Activated naive CD4-positive, alpha-beta T cell treated with anti-CD3 and anti-CD28 coated beads, Interleukin-2, amount 50 U/mL, for 72 hours (primary cell): ENCODE data around the gene PFDN1. TPM values are rescaled to one million over a fixed set of nuclear protein-coding genes. Genes with fewer than 3 reads are reported as not detected.
"Not testable (repeated sequence)": the region's sequence is repeated elsewhere in the genome, so short reads cannot be mapped to it uniquely, and the experiment has no call there.

Source experiments
- ATAC-seq, 2 donors: fragments of 150-1000 bp; cut with Tn5 transposase; 2 replicates each; pipeline ENCODE4 v1.10.0; 2021; ENCODE audit warnings: mild to moderate bottlenecking in 2 of 2, moderate library complexity in 2 of 2
- DNase-seq, 2 donors: peaks; one replicate each; pipeline ENCODE4 v3.0.0; 2021 to 2022; ENCODE audit warnings: low spot score in 2 of 2
- H3K27ac Mint-ChIP-seq, 2 donors: one replicate each; pipeline ENCODE4 v1.8.0; 2022; ENCODE audit warnings: mild to moderate bottlenecking in 2 of 2, mixed read lengths in 2 of 2
- H3K36me3 Mint-ChIP-seq, 2 donors: one replicate each; pipeline ENCODE4 v1.8.0; 2022; ENCODE audit warnings: mixed read lengths in 2 of 2
- H3K9me3 Mint-ChIP-seq, 2 donors: one replicate each; pipeline ENCODE4 v1.8.0; 2022; ENCODE audit warnings: mixed read lengths in 2 of 2
- total RNA-seq, 2 donors: library from RNA; stranded (reverse); gene quantifications; one replicate each; pipeline ENCODE4 v1.2.3, GENCODE V29; 2022

PFDN1 gene
- total RNA-seq, 2 donors from 2014 or later, result 45.4 to 66.4 TPM

DNA sequence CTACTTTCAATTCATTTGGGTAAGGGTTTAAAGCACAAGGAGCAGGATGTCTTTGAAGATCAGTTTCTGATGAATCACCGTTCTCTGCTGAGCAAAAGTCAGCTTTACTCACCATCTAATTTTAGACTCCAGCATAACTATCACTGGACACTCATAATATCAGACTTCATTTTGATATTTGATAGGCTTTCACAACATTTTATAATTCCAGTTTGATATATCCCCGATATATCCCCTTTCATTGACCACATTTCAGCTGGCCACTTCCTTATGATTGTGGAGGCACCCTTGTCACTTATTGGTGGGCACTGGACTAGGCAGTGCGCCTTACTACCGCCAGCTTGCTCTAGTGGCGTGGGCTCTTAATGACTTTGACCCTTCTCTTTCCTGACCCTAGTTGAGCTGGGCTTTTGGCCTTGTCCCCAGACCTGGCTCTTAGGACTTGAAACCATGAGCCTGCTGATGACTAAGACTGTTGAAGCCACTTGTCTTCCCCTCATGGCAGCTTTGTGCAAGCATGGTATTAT is 81.1 kb downstream of the PFDN1 start:
- no peaks in the 10 kb centered on the region for H3K36me3 Mint-ChIP-seq
- no peak for DNase-seq
- ATAC-seq, result peak; percentile 61 to 71
- no peaks in the 10 kb centered on the region for H3K9me3 Mint-ChIP-seq
- H3K27ac Mint-ChIP-seq, result peak overlapping the region; percentile 48 to 51

DNA sequence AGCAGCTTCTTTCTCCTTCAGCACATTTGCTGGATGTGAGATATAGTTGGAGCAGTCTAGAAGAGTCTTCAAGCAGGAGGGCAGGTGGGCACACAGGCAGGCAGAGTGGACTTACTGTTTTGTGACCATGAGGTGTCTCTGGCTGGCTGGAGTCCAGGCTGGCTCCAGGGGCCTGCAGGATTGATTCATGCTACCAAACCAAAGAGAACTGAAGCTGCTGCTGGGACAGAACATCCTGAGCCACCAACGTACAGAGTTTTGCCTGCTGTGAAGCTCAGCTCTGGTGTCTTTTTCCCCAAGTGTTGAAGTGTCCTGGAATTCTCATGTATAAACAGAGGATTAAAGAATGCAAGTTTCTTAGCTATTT is 82.2 kb downstream of the PFDN1 start:
- DNase-seq, result no peak
- no peaks in the 10 kb centered on the region for H3K9me3 Mint-ChIP-seq
- H3K36me3 Mint-ChIP-seq, result no peaks in the 10 kb centered on the region
- H3K27ac Mint-ChIP-seq, result peak overlapping the region; percentile 48 to 81
- ATAC-seq, result no peak

DNA sequence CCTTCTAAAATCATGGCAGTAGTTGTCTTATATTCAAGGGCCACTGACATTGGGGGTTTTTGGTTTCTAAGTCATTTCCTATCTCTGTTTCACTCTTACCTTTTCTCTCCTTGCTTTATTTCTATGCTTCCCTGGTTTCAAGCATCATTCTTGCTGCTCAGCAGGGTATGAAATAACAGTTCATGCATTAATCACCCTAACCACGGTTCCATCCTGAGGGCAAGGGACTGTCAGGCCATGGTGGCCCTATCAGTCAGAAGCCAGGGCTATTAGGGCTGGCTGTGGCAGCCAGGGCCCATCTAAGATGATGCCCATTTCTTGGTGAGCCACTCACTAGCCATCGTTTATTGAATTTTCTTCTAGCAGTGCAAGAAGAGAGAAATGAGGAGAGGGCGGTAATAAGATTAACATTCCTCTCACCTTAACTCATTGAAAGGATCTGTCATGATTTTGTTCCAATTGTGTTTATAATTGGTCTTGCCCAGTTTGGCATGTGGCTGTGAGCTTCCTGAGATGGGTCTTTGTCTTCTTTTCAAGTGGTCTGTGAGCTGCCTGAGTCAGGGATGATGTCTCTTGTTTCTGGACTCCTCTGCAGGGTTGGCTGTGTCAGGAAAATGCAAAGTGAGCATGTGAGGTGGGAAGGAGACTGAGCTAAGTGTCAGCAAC is 82.7 kb downstream of the PFDN1 start:
- H3K36me3 Mint-ChIP-seq, result no peaks in the 10 kb centered on the region
- peak overlapping the region; percentile 48 to 81 for H3K27ac Mint-ChIP-seq
- ATAC-seq (peak; percentile 79 to 91), DNase-seq (peak in 1 of 2 donors; percentile 29)
- H3K9me3 Mint-ChIP-seq, result no peaks in the 10 kb centered on the region

DNA sequence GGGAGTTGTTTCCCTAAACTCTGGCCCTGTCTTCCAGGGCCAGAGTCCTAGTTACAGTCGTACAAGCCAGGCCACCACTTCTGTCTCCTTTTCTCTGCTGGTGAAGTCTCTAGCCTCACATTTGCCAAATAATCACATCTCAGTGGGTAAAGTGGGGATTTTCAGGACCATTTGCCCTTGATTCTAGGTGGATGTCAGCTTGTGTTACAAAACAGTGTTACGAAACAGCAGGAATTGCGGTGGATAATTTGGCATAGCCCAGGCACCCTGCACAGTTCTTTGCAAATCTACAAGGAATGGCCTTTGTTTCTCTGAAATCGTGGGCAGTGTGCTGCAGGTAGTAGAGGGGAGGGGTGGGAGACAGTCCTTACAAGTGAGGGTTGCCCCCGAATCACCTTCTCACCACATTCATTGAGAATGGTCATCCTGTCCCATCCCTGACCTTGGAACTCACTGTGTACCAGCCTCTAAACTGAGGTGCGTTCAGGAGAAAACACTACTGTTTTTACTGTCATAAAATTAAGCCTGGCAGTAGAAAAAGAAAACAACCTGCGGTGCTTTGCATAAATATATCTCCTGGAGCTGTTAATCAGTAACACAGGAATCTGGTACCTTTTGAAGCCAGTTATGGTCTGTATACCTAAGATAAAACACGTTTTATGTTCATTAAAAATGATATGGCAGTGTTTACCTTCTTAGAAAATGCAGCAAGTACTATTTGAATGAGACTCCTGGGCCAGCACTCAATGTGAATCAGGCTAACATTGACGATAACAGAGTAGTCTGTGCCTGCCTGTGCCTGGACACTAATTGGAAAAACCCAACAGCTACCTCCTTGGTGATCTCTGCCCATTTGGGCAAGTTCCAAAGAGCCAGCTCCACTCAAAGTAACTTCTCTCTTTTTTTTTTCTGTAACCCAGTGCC is 83.6 kb downstream of the PFDN1 start:
- no peak overlapping the region for H3K27ac Mint-ChIP-seq
- ATAC-seq, result peak; percentile 1
- H3K36me3 Mint-ChIP-seq, result no peaks in the 10 kb centered on the region
- no peaks in the 10 kb centered on the region for H3K9me3 Mint-ChIP-seq
- DNase-seq, result no peak

DNA sequence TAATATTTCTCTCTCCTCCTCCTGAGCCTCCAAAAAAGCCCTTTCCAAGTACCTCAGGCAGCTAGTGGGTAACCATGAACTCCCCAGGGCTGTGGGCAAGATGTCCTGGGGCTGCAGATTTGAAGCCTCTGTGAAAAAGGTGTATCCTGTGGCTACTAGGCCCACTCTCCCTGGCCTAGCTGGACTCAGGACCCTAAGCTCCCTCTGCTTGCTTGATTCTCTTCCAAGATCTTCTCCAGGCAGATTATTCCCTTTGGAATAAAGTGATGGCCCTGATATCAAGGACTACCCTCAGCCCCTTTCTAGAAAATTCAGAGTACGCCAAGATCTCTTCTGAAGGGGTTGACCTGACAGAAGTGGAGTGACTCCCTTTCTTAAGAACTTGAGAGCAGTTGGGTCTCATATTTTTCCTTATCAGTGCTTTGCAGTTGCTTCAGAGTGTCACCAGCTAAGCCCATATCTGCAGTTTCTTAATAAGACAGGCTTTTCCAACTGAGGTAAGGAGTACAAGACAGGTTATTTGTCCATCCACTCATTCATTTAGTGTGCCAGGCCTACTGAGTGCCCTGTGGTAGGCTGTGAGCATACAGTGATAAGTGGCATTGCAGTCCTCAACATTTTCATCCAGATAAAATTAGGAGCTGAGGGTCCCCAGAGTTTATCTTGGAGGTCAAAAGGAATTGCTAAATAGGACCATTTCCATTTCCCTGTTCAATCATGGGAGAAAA is 85.4 kb downstream of the PFDN1 start:
- ATAC-seq (no peak), DNase-seq (no peak)
- Mint-ChIP-seq H3K9me3 (no peaks in the 10 kb centered on the region), H3K27ac (no peak overlapping the region), H3K36me3 (no peaks in the 10 kb centered on the region)

DNA sequence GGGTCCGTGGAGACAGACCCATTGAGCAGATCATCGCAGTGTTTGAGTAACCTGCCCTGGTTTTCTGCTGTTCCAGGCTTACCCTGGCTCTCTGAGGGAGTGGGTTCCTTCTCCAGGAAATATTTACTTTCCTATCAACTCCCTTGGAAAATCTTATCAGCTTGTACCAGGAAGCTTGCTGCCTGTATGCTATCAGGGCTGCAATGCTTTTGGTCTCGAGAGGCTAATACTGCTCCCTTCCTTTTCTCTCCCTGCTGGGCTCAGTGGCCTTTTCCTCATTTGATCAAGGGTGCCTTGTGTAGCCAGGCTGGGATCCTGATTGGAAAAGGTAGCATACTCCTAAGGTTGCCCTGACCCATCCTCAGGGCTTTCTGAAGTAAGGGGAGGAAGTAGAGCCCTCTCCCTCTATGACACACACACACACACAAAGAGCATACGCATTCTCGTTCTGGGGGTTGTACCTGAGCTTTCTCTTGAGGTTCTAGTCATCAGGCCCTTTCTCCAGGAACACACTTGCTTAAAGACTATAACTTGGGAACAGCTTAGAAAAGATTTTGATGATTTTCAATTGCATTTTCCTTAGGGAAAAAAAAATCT is 86.3 kb downstream of the PFDN1 start:
- ATAC-seq (no peak), DNase-seq (no peak)
- Mint-ChIP-seq H3K27ac (no peak overlapping the region), H3K9me3 (no peaks in the 10 kb centered on the region), H3K36me3 (no peaks in the 10 kb centered on the region)

DNA sequence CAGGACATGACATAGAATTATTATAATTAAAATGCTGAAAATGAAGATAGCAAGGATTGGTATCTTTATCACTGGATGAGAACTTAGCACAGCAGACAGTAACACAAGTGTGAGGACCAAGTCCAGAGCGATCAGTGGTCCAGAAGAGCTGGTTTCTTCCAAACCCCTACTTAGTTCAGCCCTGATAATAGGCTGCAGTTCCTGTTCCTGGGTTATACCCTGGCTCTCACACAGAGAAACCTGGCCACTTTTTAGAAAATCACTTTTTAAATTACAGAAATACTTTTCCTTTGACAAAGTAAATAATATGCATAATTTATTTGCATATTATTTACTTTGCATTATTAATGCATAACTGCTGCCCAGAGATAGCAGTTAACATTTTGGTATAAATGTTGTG is 87.6 kb downstream of the PFDN1 start:
- ATAC-seq (no peak), DNase-seq (no peak)
- no peaks in the 10 kb centered on the region for H3K36me3 Mint-ChIP-seq
- no peak overlapping the region for H3K27ac Mint-ChIP-seq
- H3K9me3 Mint-ChIP-seq, result no peaks in the 10 kb centered on the region

DNA sequence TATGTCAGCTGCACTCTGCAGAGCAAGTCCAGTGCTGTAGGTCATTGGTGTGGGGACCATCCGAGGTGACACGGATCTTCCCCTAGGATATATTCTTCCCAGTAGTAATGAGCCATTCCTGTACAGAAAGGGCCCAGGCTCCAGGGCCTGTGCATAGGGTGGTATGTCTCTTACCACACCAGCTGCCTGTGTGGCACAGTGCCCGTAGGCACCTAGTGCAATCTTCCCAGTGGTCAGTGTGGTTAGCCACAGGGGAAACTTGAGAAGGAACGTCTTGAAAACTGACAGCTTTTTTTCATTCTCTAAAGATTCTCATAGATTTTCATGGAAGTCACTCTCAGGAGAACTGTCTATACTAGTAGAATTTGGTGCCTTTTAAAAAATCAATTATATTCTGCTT is 88.1 kb downstream of the PFDN1 start:
- Mint-ChIP-seq H3K27ac (no peak overlapping the region), H3K36me3 (no peaks in the 10 kb centered on the region), H3K9me3 (no peaks in the 10 kb centered on the region)
- ATAC-seq (peak in 1 of 2 donors; percentile 40), DNase-seq (no peak)

DNA sequence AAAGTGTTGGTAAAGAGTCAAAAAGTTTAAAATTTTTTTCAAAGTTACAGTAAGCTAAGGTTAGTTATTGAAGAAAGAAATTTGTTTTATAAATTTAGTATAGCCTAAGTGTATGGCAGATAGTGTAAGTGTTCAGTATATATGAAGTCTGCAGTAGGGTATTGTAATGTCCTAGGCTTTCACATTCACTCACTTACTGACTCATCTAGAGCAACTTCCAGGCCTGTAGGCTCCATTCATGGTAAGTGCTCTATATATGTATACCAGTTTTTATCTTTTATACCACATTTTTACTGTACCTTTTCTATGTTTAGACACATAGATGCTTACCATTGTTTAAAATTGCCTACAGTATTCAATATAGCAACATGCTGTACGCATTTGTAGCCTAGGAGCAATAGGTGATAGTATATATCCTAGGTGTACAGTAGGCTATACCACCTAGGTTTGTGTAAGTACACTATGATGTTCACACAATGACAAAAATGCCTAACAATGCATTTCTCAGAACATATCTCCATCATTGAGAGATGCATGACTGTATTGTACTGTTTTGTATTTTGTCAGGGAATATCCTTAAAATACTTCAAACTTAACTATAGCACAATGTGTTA is 89.4 kb downstream of the PFDN1 start:
- no peaks in the 10 kb centered on the region for H3K36me3 Mint-ChIP-seq
- no peak for DNase-seq
- H3K27ac Mint-ChIP-seq, result no peak overlapping the region
- peak; percentile 86 to 100 for ATAC-seq
- H3K9me3 Mint-ChIP-seq, result no peaks in the 10 kb centered on the region

DNA sequence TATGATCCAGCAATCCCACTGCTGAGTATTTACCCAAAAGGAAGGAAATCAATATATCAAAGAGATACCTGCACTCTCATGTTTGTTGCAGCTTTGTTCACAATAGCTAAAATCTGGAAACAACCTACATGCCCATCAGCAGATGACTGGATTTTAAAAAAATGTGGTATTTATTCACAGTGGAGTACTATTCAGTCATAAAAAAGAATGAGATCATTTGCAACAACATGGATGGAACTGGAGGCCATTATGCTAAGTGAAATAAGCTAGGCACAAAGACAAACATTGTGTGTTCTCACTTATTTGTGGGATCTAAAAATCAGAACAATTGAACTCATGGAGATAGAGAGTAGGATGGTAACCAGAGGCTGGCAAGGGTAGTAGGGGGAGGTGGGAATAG is 94.8 kb downstream of the PFDN1 start:
- H3K36me3 Mint-ChIP-seq, result no peaks in the 10 kb centered on the region
- ATAC-seq, result no peak
- no peak for DNase-seq
- H3K27ac Mint-ChIP-seq, result no peak overlapping the region
- H3K9me3 Mint-ChIP-seq, result no peaks in the 10 kb centered on the region

DNA sequence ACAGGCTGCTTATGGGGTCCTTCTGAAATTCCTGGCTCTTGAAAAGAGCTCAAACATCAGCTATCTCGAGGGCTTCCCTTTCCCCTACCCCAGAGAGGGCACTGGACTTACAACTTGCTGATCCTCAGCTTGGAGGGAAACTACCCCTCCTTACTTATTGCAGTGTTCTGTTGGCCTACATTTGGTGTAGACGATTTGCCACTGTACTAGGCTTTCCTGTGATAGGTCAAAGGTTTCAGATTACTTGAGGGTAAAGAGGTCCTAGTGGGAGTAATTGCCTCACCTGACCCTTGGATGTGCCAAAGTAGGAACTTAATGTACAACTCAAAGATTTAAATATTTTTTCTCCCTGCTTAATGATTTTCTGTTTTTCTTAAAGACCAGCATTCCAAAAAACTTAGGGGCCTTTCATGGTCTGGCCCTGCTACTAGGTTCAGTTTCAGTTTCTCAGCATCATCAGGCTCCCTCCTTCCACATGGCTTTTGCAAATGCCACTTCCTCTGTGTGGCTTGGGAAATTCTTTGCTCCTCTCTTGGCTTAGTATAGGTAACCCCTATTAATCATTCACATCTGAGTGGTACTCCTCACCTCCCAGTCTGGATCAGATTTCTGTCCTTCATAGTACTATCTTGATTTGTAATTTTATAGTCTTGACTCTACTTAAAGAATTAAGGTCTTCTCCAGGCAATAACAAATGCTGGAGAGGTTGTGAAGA is 95.5 kb downstream of the PFDN1 start:
- Mint-ChIP-seq H3K9me3 (no peaks in the 10 kb centered on the region), H3K36me3 (no peaks in the 10 kb centered on the region), H3K27ac (no peak overlapping the region)
- DNase-seq, result no peak
- peak in 1 of 2 donors; percentile 29 for ATAC-seq

DNA sequence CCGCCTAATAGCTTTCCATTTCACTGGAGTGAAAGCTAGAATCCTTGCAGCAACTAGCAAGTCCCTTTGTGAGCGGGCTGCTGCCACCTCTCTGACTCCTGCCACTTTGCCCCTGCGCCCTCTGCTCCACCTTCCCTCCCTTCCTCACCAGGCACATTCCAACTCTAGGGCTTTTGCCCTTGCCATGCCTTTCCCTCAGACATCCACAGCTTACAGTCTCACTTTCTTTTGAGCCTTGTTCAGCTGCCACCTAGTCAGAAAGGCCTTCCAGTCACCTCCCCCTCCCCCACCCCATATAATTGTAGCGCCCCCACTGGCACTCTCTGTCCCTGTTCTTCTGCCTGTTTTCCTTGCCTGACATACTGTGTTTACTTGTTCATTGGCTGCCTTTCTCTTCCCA is 96.9 kb downstream of the PFDN1 start:
- DNase-seq, result no peak
- no peak for ATAC-seq
- no peak overlapping the region for H3K27ac Mint-ChIP-seq
- H3K9me3 Mint-ChIP-seq, result no peaks in the 10 kb centered on the region
- no peaks in the 10 kb centered on the region for H3K36me3 Mint-ChIP-seq

DNA sequence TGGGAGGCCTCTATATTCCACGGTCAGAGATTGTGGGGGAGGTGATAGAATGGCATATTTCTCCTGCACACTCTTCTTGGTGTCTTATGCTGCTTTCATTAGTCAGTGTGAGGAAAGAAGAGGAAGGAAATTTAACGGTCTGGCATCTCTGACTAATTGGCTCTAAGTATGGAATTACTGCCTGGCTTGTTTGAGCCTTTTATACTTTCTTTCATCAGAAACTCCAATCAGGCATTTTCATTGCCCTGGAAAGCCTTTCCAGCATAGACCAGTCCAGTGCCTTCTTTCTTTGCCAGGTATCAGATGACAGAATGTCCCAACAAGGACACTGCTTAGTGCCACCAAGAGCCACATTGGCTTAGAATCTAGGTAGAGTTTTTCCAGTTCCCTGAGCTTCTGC is 97.7 kb downstream of the PFDN1 start:
- Mint-ChIP-seq H3K27ac (no peak overlapping the region), H3K36me3 (no peaks in the 10 kb centered on the region), H3K9me3 (no peaks in the 10 kb centered on the region)
- ATAC-seq (no peak), DNase-seq (no peak)

DNA sequence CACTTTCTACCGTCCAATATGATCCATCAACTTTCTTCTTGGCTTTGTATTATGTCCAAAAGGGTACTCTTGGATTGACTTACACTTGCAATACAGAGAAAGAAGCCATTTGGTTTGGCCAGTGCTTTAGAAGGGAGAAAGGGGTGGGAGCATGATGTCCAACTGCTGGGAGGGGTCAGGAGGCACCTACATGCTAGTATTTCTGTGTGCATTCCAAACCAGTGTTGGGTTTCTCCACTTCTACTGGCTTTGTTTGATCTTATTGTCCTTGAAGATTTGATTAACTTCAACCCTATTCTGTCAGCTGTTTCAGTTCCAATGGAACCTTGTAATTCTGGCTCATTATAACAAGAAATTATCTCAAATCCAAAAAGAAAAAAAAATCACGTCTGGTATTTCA is 100.3 kb downstream of the PFDN1 start:
- DNase-seq, result no peak
- no peaks in the 10 kb centered on the region for H3K9me3 Mint-ChIP-seq
- no peak for ATAC-seq
- H3K36me3 Mint-ChIP-seq, result peaks cover 0 to 5% of the 10 kb centered on the region in 2 donors
- no peak overlapping the region for H3K27ac Mint-ChIP-seq

DNA sequence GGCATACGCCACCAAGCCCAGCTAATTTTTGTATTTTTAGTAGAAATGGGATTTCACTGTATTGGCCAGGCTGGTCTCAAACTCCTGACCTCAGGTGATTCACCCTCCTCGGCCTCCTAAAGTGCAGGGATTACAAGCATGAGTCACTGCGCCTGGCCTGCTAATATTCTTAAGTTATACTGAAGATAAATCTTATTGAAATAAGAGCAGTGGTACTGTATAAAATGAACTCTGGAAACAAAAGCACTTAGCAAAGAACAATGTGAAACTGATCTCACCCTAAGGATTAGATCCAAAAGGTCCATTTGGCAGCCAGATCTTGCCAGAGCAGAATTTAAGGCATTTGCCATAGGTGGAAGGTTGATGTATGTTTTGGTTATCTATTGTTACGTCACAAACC is 100.8 kb downstream of the PFDN1 start:
- Mint-ChIP-seq H3K36me3 (peaks cover 0 to 5% of the 10 kb centered on the region in 2 donors), H3K27ac (no peak overlapping the region), H3K9me3 (no peaks in the 10 kb centered on the region)
- ATAC-seq (no peak), DNase-seq (no peak)

DNA sequence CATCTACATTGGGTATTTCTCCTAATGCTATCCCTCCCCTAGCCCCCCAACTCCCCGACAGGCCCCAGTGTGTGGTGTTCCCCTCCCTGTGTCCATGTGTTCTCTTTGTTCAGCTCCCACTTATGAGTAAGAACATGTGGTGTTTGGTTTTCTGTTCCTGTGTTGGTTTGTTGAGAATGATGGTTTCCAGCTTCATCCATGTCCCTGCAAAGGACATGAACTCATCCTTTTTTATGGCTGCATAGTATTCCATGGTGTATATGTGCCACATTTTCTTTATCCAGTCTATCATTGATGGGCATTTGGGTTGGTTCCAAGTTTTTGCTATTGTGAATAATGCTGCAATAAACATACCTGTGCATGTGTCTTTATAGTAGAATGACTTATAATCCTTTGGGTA is 104.0 kb downstream of the PFDN1 start:
- ATAC-seq, H3K9me3 Mint-ChIP-seq, DNase-seq, H3K36me3 Mint-ChIP-seq, H3K27ac Mint-ChIP-seq: not testable (repeated sequence)
